ENCODE results near the gene KHDC3L.

DNA sequence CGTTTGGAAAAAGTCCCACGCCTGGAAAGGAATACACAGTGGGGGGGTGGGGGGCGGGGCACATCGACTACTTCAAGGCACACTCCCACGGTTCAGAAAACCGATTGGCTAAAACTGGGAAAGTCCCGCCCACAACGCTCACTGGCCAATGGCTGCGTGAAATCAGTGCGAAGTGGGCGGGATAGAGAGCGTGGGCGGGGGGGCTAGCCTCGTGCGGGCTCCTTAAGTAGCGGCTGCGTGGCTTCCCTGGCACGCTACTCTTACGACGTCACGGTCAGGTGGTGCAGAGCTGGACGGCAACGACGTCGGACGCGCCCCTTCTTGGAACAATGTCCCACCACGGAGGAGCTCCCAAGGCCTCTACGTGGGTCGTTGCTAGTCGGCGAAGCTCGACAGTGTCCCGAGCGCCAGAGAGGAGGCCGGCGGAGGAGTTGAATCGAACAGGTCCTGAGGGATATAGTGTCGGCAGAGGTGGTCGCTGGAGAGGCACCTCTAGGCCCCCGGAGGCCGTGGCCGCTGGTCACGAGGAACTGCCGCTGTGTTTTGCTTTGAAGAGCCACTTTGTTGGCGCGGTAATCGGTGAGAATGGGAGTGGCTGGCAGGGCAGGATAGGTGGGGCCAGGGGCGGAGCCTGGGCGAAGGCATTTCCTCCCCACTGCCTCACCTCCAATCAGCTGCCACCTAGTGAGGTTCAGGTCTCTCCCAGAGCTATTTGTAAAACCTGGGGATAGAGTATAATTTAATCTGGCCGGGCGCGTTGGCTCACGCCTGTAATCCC is 32.3 kb downstream of the KHDC3L start, which contains the start of gene DDX43:
- TF ChIP-seq EZH2 (IDR thresholded peaks at IDR 0.05; ENCODE audit: insufficient read depth, poor library complexity, severe bottlenecking) (no peak), EZH2phosphoT487 (IDR thresholded peaks at IDR 0.05; ENCODE audit: insufficient read depth, low read depth) (no peak)

All from GM23248 (cell line).